IPS-20b (cell line): ENCODE results near the gene DICER1.

ENCODE experiments used
- H3K27ac ChIP-seq: one replicate; pipeline ENCODE4 v1.5.1; 2013; ENCODE audit warnings: low read length
- H3K27me3 ChIP-seq: 2 replicates; pipeline ENCODE4 v1.6.1; 2013; ENCODE audit warnings: mild to moderate bottlenecking, low read length, inconsistent platforms; ENCODE audit not compliant: insufficient read depth
- H3K36me3 ChIP-seq: 2 replicates; pipeline ENCODE4 v1.6.1; 2013; ENCODE audit warnings: low read depth, mild to moderate bottlenecking, inconsistent platforms, low read length, moderate library complexity; ENCODE audit not compliant: insufficient read depth
- H3K4me1 ChIP-seq: 2 replicates; pipeline ENCODE4 v1.6.1; 2013; ENCODE audit warnings: mild to moderate bottlenecking, control low read depth, inconsistent platforms, low read length, moderate library complexity; ENCODE audit not compliant: insufficient read depth
- H3K4me3 ChIP-seq: 2 replicates; pipeline ENCODE4 v1.5.1; 2013; ENCODE audit warnings: mild to moderate bottlenecking, low read length, inconsistent platforms
- H3K9ac ChIP-seq: 2 replicates; pipeline ENCODE4 v1.6.1; 2013; ENCODE audit warnings: low read depth, mild to moderate bottlenecking, inconsistent platforms, low read length, moderate library complexity
- H3K9me3 ChIP-seq: 2 replicates; pipeline ENCODE4 v1.6.1; 2013; ENCODE audit warnings: mild to moderate bottlenecking, low read depth, low read length, inconsistent platforms; ENCODE audit not compliant: insufficient read depth

DICER1 gene

DNA sequence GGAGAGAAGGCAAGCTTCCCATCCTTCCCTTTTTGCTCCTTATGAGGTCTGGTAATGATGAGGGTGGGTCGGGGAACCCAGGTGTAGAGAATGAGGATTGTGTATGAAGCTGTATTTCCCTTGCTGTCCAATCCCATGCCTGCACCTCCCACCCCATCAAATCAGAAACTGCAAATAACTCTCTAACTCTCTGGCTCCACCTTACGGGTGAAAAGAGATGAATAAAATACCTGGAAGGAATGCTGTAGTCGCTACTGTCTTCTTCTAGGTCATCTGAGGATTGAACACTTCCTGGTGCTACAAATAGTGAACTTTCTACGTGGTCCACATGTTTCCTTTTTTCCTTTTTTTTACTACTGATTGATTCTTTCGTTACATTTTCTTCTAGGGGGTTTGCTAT lies 38.9 kb upstream of the DICER1 start:
- no peaks in the 10 kb centered on the region for H3K36me3 ChIP-seq
- no peaks in the 10 kb centered on the region for H3K27me3 ChIP-seq
- no peaks in the 10 kb centered on the region for H3K9me3 ChIP-seq
- H3K9ac ChIP-seq, result no peak overlapping the region
- no peak overlapping the region for H3K27ac ChIP-seq
- H3K4me3 ChIP-seq, result no peak overlapping the region
- peaks cover 17% of the 10 kb centered on the region; the same call in 1 of the 2 replicates for H3K4me1 ChIP-seq

DNA sequence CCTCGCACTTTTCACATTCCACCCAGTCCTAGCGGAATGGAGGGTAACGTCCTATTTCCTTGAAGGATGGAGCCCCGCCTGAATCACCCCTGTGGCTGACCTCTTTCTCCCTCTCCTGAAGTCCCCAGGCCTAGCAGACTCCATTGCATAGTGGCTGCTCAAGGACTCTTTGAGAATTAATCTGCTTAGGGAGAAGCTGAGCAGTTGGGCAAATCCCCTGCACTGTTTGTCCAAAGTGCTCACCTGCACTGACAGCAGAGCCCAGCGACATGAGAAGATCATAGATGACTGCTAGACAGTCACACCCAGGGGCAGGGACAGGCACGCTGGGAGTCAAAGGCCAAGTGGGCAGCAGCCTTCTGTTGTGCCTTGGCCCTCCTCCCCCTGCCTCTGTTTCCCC lies 37.7 kb upstream of the DICER1 start:
- Histone ChIP-seq H3K4me3 (no peak overlapping the region), H3K9ac (no peak overlapping the region), H3K27ac (no peak overlapping the region), H3K9me3 (no peaks in the 10 kb centered on the region), H3K4me1 (peaks cover 13% of the 10 kb centered on the region; the same call in 1 of the 2 replicates), H3K36me3 (no peaks in the 10 kb centered on the region), H3K27me3 (no peaks in the 10 kb centered on the region)

- Histone ChIP-seq H3K27ac (no peak overlapping the region), H3K4me3 (no peak overlapping the region), H3K9ac (no peak overlapping the region), H3K36me3 (no peaks in the 10 kb centered on the region), H3K4me1 (peaks cover 7% of the 10 kb centered on the region; the same call in 1 of the 2 replicates), H3K9me3 (no peaks in the 10 kb centered on the region), H3K27me3 (no peaks in the 10 kb centered on the region)
Measured at GRCh38 chr14:95193081-95193480, 35.8 kb upstream of the DICER1 start.

DNA sequence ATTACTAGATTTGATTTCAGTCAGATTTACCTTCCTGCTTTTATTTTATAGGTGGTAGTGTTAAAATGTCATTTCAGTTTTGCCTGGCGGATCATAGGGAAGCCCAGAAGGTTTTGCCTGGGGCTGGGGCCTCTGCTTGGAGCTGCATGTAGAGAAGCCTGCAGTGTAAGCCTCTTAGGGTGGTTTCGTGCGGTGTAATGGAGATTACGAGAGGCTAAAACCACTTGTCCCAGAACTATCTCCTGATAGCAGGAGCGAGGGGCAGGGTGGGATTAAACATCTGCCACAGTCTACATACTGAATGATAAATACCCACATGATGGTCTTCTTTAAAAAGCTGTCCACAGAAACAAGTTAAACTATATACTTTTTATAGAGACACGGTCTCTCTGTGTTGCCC lies 35.0 kb upstream of the DICER1 start:
- H3K36me3 ChIP-seq, result no peaks in the 10 kb centered on the region
- no peak overlapping the region for H3K27ac ChIP-seq
- peaks cover 5% of the 10 kb centered on the region; the same call in 1 of the 2 replicates for H3K4me1 ChIP-seq
- H3K27me3 ChIP-seq, result no peaks in the 10 kb centered on the region
- H3K9ac ChIP-seq, result no peak overlapping the region
- H3K9me3 ChIP-seq, result no peaks in the 10 kb centered on the region
- H3K4me3 ChIP-seq, result no peak overlapping the region

DNA sequence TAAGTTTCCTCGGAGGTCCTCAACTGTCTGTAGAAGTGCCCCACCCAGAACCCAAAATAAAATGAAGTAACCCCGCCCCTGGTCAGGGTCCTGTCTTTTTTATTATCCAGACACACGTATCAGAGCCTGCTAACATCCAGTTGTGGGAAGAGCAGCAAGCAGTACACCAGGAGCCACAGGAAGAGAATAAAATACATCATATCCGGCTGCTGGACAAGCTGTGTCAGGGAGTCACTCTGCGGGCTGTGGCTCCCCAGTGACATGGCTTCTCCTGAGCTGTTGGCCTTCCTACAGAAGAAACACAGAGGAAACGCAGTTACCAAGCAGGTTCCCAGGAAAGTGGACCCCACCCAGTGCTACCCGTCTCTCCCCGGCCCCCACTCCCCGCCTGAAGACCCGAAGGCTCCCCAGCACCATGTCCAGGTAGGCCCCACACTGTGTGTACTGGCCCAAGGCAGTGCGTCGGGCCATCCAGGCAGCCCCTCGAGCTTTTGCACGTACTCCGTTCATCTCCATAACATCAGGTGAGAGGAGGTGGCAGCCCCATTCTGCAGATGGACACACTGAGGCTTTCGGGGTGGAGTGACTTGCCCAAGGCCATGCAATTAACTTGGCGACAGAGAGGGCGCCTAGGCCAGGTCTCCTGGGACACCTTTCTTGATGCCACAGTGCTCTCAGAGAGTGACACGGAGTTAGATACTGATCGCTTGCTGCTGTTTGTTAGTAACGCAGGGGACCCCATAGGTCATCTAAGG lies 34.3 kb upstream of the DICER1 start:
- Histone ChIP-seq H3K4me1 (no peaks in the 10 kb centered on the region), H3K27me3 (no peaks in the 10 kb centered on the region), H3K27ac (no peak overlapping the region), H3K4me3 (no peak overlapping the region), H3K9ac (no peak overlapping the region), H3K9me3 (no peaks in the 10 kb centered on the region), H3K36me3 (no peaks in the 10 kb centered on the region)

- Histone ChIP-seq H3K4me1 (no peaks in the 10 kb centered on the region), H3K9me3 (no peaks in the 10 kb centered on the region), H3K27ac (no peak overlapping the region), H3K4me3 (no peak overlapping the region), H3K27me3 (no peaks in the 10 kb centered on the region), H3K9ac (no peak overlapping the region), H3K36me3 (no peaks in the 10 kb centered on the region)
Measured at GRCh38 chr14:95190857-95191256, 33.5 kb upstream of the DICER1 start.

DNA sequence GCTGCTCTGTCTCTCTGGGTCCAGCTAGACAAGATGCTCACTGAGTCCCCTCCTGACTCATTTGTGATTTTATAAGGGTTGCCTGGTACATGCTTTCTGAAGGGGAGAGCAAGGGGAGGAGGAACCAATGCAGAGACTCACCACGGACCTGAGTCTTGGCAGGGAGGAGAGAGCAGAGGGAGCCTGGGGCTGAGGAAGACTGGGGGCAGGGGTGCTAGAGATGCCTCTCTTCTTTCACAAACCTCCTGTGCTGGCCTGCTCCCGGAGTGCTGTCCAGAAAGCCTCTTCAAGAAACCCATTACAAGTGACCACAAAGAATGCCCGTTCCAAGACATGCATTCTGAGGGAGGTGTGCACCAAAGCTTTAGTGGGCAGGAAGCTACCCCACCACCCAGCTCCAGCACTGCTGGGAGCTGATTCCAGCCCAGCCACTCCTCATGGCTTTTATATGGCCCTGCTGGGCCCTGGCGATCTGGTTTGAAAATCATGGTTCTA lies 33.1 kb upstream of the DICER1 start:
- Histone ChIP-seq H3K4me1 (no peaks in the 10 kb centered on the region), H3K27ac (no peak overlapping the region), H3K27me3 (no peaks in the 10 kb centered on the region), H3K9ac (no peak overlapping the region), H3K9me3 (no peaks in the 10 kb centered on the region), H3K36me3 (no peaks in the 10 kb centered on the region), H3K4me3 (no peak overlapping the region)

GRCh38 chr14:95189367-95190132 lies 32.2 kb upstream of the DICER1 start:
- H3K36me3 ChIP-seq, result no peaks in the 10 kb centered on the region

GRCh38 chr14:95188380-95188779 lies 31.1 kb upstream of the DICER1 start:
- no peak overlapping the region for H3K27ac ChIP-seq
- H3K9ac ChIP-seq, result no peak overlapping the region
- H3K27me3 ChIP-seq, result no peaks in the 10 kb centered on the region
- no peak overlapping the region for H3K4me3 ChIP-seq
- no peaks in the 10 kb centered on the region for H3K9me3 ChIP-seq
- no peaks in the 10 kb centered on the region for H3K36me3 ChIP-seq
- no peaks in the 10 kb centered on the region for H3K4me1 ChIP-seq

More at GRCh38 chr14:95189367-95190132, 32.2 kb upstream of the DICER1 start:
- H3K4me1 ChIP-seq, result no peaks in the 10 kb centered on the region
- no peak overlapping the region for H3K9ac ChIP-seq
- H3K4me3 ChIP-seq, result no peak overlapping the region
- no peak overlapping the region for H3K27ac ChIP-seq
- H3K27me3 ChIP-seq, result no peaks in the 10 kb centered on the region
- H3K9me3 ChIP-seq, result no peaks in the 10 kb centered on the region

- H3K4me1 ChIP-seq, result no peaks in the 10 kb centered on the region
- no peaks in the 10 kb centered on the region for H3K9me3 ChIP-seq
- no peaks in the 10 kb centered on the region for H3K27me3 ChIP-seq
- H3K36me3 ChIP-seq, result no peaks in the 10 kb centered on the region
- H3K9ac ChIP-seq, result no peak overlapping the region
- no peak overlapping the region for H3K27ac ChIP-seq
- no peak overlapping the region for H3K4me3 ChIP-seq
Measured at GRCh38 chr14:95185767-95186392, 28.6 kb upstream of the DICER1 start.

DNA sequence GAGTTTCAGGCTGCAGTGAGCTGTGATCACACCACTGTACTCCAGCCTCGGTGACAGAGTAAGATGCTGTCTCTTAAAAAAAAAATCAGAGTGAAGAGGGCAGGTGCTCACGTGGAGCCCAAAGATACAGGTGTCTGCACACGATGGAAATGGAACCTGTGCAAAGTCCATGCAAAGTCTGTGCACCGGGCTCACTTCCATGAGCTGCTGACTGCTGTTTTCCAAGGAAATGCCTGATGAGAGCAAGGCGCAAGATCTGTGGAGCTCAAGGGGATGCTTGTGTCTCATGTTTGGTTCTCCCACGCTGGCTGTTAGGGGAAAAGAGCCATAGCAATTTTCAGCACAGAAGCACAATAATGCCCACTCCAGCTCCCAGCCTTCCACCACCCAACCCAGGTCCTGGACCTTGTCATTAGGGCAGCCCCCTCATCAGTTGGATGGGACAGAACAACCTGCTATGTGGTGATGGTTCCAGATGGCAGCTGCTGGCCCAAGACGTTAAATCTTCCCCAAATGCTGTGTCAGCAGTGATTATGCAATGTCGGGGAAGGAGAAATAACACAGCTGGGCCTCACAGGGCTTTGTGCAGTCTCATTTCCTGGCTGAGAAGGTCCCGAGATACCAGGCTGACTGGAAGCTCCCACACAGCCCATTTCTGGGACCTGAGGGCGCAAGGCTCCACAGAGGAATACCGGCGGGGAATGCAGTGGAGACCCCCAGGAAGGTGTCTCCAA lies 27.9 kb upstream of the DICER1 start:
- Histone ChIP-seq H3K9ac (no peak overlapping the region), H3K27me3 (no peaks in the 10 kb centered on the region), H3K36me3 (no peaks in the 10 kb centered on the region), H3K27ac (no peak overlapping the region), H3K4me3 (no peak overlapping the region), H3K4me1 (no peaks in the 10 kb centered on the region), H3K9me3 (no peaks in the 10 kb centered on the region)
